ENCODE results near the gene PDGFC.

DNA sequence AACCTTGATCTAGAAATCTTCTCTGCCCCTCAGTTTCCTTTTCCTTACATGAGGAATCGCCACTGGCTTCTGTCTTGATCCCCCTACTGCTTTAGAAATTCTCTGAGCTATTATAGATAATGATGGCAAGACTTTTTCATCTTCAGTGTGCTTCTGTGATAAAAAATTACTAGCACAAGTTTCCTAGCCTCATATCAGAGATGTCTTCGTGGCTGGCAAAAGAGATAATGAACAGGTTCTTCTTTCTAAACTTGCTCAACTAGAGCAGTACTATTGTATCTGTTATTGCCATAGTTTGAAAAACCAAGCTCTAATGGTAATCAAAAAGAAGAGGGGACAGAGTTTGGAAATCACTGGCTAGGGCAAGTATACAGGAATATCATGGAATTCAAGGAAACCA is 4.1 kb upstream of the PDGFC start:
- TF ChIP-seq, protein P1, sequence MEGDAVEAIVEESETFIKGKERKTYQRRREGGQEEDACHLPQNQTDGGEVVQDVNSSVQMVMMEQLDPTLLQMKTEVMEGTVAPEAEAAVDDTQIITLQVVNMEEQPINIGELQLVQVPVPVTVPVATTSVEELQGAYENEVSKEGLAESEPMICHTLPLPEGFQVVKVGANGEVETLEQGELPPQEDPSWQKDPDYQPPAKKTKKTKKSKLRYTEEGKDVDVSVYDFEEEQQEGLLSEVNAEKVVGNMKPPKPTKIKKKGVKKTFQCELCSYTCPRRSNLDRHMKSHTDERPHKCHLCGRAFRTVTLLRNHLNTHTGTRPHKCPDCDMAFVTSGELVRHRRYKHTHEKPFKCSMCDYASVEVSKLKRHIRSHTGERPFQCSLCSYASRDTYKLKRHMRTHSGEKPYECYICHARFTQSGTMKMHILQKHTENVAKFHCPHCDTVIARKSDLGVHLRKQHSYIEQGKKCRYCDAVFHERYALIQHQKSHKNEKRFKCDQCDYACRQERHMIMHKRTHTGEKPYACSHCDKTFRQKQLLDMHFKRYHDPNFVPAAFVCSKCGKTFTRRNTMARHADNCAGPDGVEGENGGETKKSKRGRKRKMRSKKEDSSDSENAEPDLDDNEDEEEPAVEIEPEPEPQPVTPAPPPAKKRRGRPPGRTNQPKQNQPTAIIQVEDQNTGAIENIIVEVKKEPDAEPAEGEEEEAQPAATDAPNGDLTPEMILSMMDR (IDR thresholded peaks at IDR 0.05; ENCODE audit: borderline replicate concordance, extremely low read depth, low read length, poor library complexity, severe bottlenecking), result no peak
- no peak for TF ChIP-seq EZH2 (IDR thresholded peaks at IDR 0.05; ENCODE audit: borderline replicate concordance, low read depth, low read length, severe bottlenecking)

Data from DND-41 (cell line).